ENCODE data around the gene CACNA1G.

Gene CACNA1G

GRCh38 chr17:50569592-50569991, 9.1 kb downstream of the CACNA1G start:
- DNase-seq, result no peak

- no peak for DNase-seq
Observed at GRCh38 chr17:50570032-50570431, 9.5 kb downstream of the CACNA1G start.

GRCh38 chr17:50570528-50570927, 10.0 kb downstream of the CACNA1G start:
- no peak for DNase-seq

- no peak for DNase-seq
Observed at GRCh38 chr17:50571681-50572080, 11.2 kb downstream of the CACNA1G start.

GRCh38 chr17:50572541-50572940, 12.0 kb downstream of the CACNA1G start:
- DNase-seq, result no peak

- DNase-seq, result peak; percentile 32 to 55
Observed at GRCh38 chr17:50573866-50574611, 13.5 kb downstream of the CACNA1G start.

GRCh38 chr17:50575581-50576210, 15.2 kb downstream of the CACNA1G start:
- no peak for DNase-seq

- no peak for DNase-seq
Observed at GRCh38 chr17:50576864-50577263, 16.3 kb downstream of the CACNA1G start.

GRCh38 chr17:50577451-50577954, 17.0 kb downstream of the CACNA1G start:
- no peak for DNase-seq

GRCh38 chr17:50578173-50578572, 17.7 kb downstream of the CACNA1G start:
- DNase-seq, result no peak

GRCh38 chr17:50579399-50579798, 18.9 kb downstream of the CACNA1G start:
- no peak for DNase-seq

- DNase-seq, result no peak
Observed at GRCh38 chr17:50580646-50581045, 20.1 kb downstream of the CACNA1G start.

GRCh38 chr17:50581316-50581715, 20.8 kb downstream of the CACNA1G start:
- DNase-seq, result no peak

GRCh38 chr17:50582741-50583140, 22.2 kb downstream of the CACNA1G start:
- DNase-seq, result no peak

- no peak for DNase-seq
Observed at GRCh38 chr17:50583641-50584040, 23.1 kb downstream of the CACNA1G start.

- no peak for DNase-seq
Observed at GRCh38 chr17:50584116-50584515, 23.6 kb downstream of the CACNA1G start.

GRCh38 chr17:50584749-50585148, 24.2 kb downstream of the CACNA1G start:
- no peak for DNase-seq

- no peak for DNase-seq
Observed at GRCh38 chr17:50585346-50585745, 24.8 kb downstream of the CACNA1G start.

- DNase-seq, result no peak
Observed at GRCh38 chr17:50585891-50586290, 25.4 kb downstream of the CACNA1G start.

- DNase-seq, result no peak
Observed at GRCh38 chr17:50586421-50587247, 26.1 kb downstream of the CACNA1G start.

GRCh38 chr17:50587571-50587970, 27.1 kb downstream of the CACNA1G start:
- DNase-seq, result no peak

GRCh38 chr17:50588391-50589049, 28.0 kb downstream of the CACNA1G start:
- no peak for DNase-seq

Data from inflammatory macrophage (primary cell).